Esophagus muscularis mucosa (tissue), 4 donors: Measurements from ENCODE around the gene AUTS2.

Source experiments
- CTCF ChIP-seq, 3 experiments: fragments of 200-600 bp in 2 of 3; fragments of 450-650 bp in 1 of 3; sonication (generic) in 2 of 3; IDR thresholded peaks; one replicate each; pipeline ENCODE4 v1.5.1; 2017 to 2019; ENCODE audit warnings: antibody characterized with exemption in 3 of 3, mild to moderate bottlenecking in 2 of 3, moderate library complexity in 1 of 3
- EP300 ChIP-seq: sonication (generic); formaldehyde crosslinking; IDR thresholded peaks from one replicate; pipeline ENCODE4 v1.6.1; 2017; ENCODE audit warnings: antibody characterized with exemption
- POLR2A ChIP-seq: fragments of 450-650 bp; IDR thresholded peaks from one replicate; pipeline ENCODE4 v1.6.1; 2017; ENCODE audit warnings: antibody characterized with exemption, moderate library complexity, mild to moderate bottlenecking, low read depth

GRCh38 chr7:69643708-69644445, 45.6 kb downstream of the AUTS2 start:
- TF ChIP-seq POLR2A (no peak), CTCF (IDR thresholded peaks at IDR 0.05) (no peak), EP300 (no peak)
